PFSK-1 (cell line): ENCODE results near the gene CHIC2.

ENCODE experiments used
- FOXP2 ChIP-seq: optimal IDR thresholded peaks from 2 replicates; pipeline ENCODE3; 2011; ENCODE audit warnings: borderline replicate concordance, control low read depth, inconsistent platforms; ENCODE audit not compliant: insufficient read depth; ENCODE audit errors: extremely low read length, extremely low read depth
- POLR2AphosphoS5 ChIP-seq: IDR thresholded peaks from 2 replicates; pipeline ENCODE4 v1.6.1; 2012; ENCODE audit warnings: low read depth, mild to moderate bottlenecking, control low read depth, low read length, moderate library complexity
- REST ChIP-seq, 2 experiments: IDR thresholded peaks; 2 replicates each; pipeline versions ENCODE4 v1.6.1 to v1.8.0; 2011 to 2012; ENCODE audit warnings: low read depth in 2 of 2, low read length in 2 of 2, control low read depth in 1 of 2, inconsistent platforms in 1 of 2, mild to moderate bottlenecking in 1 of 2, moderate library complexity in 1 of 2; ENCODE audit not compliant: insufficient read depth in 1 of 2
- SIN3A ChIP-seq: IDR thresholded peaks from 2 replicates; pipeline ENCODE4 v1.6.1; 2012; ENCODE audit warnings: mild to moderate bottlenecking, low read length, moderate library complexity, borderline replicate concordance; ENCODE audit not compliant: insufficient read depth
- TAF1 ChIP-seq: IDR thresholded peaks from 2 replicates; pipeline ENCODE4 v1.6.1; 2012; ENCODE audit warnings: low read length, control low read depth, borderline replicate concordance; ENCODE audit not compliant: insufficient read depth

CHIC2 gene

DNA sequence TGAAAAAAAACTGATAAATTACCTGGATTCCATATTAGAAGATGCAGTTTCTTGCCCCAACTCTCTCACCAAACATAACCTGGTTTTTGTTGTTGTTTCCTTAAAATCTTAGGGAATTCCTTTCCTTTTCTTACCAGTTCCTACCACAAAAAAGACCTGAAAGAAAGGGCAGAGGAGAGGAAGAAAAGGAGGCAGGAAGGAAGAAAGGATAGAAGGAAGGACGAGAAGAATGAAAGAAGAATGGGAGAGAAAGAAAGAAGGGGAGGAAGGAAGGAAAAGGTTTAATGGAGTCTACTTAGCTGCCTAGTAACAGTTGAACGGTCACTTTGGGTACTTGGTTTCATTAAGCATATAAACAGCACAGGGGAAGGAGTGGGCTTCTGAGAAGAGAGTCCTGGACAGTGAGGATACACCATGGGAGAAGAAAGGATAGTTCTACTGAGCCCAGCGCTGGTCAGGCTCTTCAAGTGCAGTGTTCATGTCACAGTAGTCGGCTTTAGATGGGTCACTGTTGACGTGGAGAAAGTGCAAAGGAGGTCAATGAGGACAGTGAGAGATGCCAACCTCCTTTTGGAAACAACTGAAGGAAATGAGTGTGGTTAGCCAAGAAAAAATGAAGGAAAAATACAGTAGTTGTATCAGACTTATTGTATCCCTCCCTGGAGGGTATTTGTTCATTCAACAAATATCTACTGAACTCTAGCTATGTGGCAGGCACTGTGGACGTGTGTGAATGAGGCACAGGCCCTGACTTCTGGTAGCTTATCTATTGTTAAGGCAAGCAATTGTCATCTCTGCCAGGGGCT, 1.1 kb upstream of the CHIC2 start:
- TF ChIP-seq TAF1 (no peak), SIN3A (no peak), REST (IDR thresholded peaks at IDR 0.05; ENCODE audit: insufficient read depth in 1 of 2, low read depth in 2 of 2, low read length in 2 of 2) (no peak), POLR2AphosphoS5 (no peak), FOXP2 (no peak)

DNA sequence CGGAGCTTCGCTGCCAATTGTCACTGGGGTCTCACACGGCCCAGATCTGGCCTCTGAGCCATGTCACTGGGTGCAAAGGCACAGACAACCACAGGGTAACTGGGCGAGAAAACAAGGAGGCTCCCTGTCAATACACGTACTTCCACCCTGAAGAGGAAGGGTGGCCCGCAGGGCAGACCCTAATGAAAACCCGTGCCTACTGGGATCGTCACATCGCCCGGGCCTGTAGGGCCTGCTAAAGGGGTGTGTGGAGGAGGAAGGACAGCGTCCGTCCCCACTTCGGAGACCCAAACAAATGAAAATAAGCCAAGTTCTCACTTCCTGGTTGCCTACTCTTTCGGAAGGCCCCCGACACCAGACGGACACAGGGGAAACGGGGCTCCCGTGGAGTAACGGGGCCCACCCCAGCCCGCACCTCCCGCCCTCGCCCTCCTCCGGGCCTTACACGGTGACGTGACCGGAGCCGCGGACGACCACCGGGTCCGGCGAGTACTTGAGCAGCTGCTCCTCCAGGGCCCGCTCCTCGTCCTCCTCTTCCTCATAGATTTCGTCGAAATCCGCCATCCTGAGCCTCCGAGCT, 578 bp downstream of the CHIC2 start:
- TF ChIP-seq SIN3A (no peak), REST (IDR thresholded peaks at IDR 0.05; ENCODE audit: insufficient read depth in 1 of 2, low read depth in 2 of 2, low read length in 2 of 2) (no peak), FOXP2 (no peak), TAF1 (no peak), POLR2AphosphoS5 (no peak)

- TF ChIP-seq POLR2AphosphoS5, result no peak
- TF ChIP-seq TAF1, result no peak
- no peak for TF ChIP-seq REST (IDR thresholded peaks at IDR 0.05; ENCODE audit: insufficient read depth in 1 of 2, low read depth in 2 of 2, low read length in 2 of 2)
Observed at GRCh38 chr4:54063229-54063628, 1.2 kb downstream of the CHIC2 start.

GRCh38 chr4:54062392-54062791, 2.0 kb downstream of the CHIC2 start:
- TF ChIP-seq REST (IDR thresholded peaks at IDR 0.05; ENCODE audit: insufficient read depth in 1 of 2, low read depth in 2 of 2, low read length in 2 of 2), result no peak
- TF ChIP-seq SIN3A, result no peak
- TF ChIP-seq POLR2AphosphoS5, result no peak
- no peak for TF ChIP-seq FOXP2
- TF ChIP-seq TAF1, result no peak
